ENCODE results near the gene FBXO21. TPM values are rescaled to one million over a fixed set of nuclear protein-coding genes. Genes with fewer than 3 reads are reported as not detected.

Gene FBXO21
- total and polyA plus RNA-seq, 2 experiments from 2014 or later = 46.3 to 84.2 TPM

DNA sequence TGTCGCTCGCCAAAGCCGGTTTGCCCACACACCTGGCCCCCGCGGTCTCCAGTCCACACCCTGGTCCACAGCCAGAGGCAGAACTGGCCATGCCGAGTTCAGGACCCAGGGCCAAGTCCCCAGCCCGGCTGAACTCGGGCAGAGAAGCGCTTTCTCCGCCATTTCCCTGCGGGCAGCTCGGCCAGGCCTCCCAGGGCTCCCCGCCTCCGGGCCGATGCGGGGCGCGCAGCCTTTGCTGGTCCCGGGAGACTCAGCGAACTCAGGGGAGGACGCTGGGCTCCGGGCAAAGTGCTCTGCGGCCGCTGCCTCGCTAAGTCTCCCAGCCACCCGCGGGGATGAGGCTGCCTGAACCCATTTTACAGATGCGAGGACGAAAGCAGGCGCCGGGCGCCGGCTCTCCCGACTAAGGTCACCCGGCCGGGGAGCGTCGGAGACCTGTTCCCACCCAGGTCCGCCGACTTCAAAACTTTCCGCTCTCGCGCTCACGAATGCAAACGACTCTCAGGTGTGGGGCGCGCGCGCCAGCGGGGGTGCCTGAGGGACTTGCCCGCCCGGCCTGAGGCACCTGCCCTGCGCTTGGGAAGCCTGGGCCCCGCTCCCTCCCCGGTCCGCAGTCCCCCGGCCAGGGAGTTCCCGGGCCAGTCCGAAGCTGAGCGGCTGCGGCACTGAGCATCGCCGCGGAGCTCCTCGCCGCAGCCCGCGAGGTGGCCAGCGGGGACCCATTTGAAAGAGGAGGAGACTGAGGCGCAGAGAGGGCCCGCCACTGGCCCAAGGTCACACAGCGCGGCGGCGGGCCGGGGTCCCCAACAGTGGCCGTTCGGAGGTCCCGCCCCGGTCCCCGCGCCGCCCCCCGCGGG is 91.7 kb downstream of the FBXO21 start (continued):
- TF ChIP-seq EZH2 (IDR thresholded peaks at IDR 0.05; ENCODE audit: low read depth, unreplicated experiment) = no peak
- TF ChIP-seq EZH2phosphoT487 (IDR thresholded peaks at IDR 0.05; ENCODE audit: unreplicated experiment) = no peak
- TF ChIP-seq REST (IDR thresholded peaks at IDR 0.05; ENCODE audit: unreplicated experiment) = no peak
- no peak for TF ChIP-seq POLR2AphosphoS5 (IDR thresholded peaks at IDR 0.05; ENCODE audit: low read depth)
- no peak for TF ChIP-seq JUNB (IDR thresholded peaks at IDR 0.05; ENCODE audit: unreplicated experiment)
- TF ChIP-seq NANOG (IDR thresholded peaks at IDR 0.05; ENCODE audit: borderline replicate concordance) = no peak

- no peaks in the 10 kb centered on the region for H3K79me2 ChIP-seq (replicated peaks; ENCODE audit: insufficient read depth)
- H3K4me3 Mint-ChIP-seq = peak overlapping the region; percentile 70
- H3K4me3 ChIP-seq = peak overlapping the region; percentile 80
- no peaks in the 10 kb centered on the region for H3K9me3 Mint-ChIP-seq
- no peak overlapping the region for H3K27ac Mint-ChIP-seq
- peak overlapping the region; percentile 88 for H3K4me2 ChIP-seq
- peak overlapping the region; percentile 97 for H2AFZ ChIP-seq
- no peak for DNase-seq (ENCODE audit: low spot score)
- no peaks in the 10 kb centered on the region; the same call in 1 of the 2 replicates for H3K4me1 ChIP-seq (ENCODE audit: insufficient read depth)
- 0 out of 2 replicates have a peak, but pooled peaks cover 2% of the 10 kb centered on the region for H3F3A ChIP-seq (replicated peaks; ENCODE audit: low read depth)
- H3K36me3 Mint-ChIP-seq (ENCODE audit: low read depth) = peaks cover 2% of the 10 kb centered on the region; the same call in 1 of the 3 replicates
- H3K9me2 ChIP-seq (ENCODE audit: insufficient read depth) = no peaks in the 10 kb centered on the region
- H3K4me1 Mint-ChIP-seq = peaks cover 12% of the 10 kb centered on the region
- no peak overlapping the region for H3K27ac ChIP-seq (ENCODE audit: low read depth)
- H3K27me3 Mint-ChIP-seq (ENCODE audit: insufficient read depth, low read depth, poor library complexity) = peaks cover 30% of the 10 kb centered on the region
- no peaks in the 10 kb centered on the region; the same call in 1 of the 2 replicates for H4K20me1 ChIP-seq (replicated peaks; ENCODE audit: insufficient read depth)
- ATAC-seq = no peak
- peaks cover 28% of the 10 kb centered on the region for H3K27me3 ChIP-seq (ENCODE audit: insufficient read depth)
- no peaks in the 10 kb centered on the region for H3K36me3 ChIP-seq (ENCODE audit: insufficient read depth)
- TF ChIP-seq, protein P1, sequence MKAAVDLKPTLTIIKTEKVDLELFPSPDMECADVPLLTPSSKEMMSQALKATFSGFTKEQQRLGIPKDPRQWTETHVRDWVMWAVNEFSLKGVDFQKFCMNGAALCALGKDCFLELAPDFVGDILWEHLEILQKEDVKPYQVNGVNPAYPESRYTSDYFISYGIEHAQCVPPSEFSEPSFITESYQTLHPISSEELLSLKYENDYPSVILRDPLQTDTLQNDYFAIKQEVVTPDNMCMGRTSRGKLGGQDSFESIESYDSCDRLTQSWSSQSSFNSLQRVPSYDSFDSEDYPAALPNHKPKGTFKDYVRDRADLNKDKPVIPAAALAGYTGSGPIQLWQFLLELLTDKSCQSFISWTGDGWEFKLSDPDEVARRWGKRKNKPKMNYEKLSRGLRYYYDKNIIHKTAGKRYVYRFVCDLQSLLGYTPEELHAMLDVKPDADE (IDR thresholded peaks at IDR 0.05) = no peak
- TF ChIP-seq, protein P2, sequence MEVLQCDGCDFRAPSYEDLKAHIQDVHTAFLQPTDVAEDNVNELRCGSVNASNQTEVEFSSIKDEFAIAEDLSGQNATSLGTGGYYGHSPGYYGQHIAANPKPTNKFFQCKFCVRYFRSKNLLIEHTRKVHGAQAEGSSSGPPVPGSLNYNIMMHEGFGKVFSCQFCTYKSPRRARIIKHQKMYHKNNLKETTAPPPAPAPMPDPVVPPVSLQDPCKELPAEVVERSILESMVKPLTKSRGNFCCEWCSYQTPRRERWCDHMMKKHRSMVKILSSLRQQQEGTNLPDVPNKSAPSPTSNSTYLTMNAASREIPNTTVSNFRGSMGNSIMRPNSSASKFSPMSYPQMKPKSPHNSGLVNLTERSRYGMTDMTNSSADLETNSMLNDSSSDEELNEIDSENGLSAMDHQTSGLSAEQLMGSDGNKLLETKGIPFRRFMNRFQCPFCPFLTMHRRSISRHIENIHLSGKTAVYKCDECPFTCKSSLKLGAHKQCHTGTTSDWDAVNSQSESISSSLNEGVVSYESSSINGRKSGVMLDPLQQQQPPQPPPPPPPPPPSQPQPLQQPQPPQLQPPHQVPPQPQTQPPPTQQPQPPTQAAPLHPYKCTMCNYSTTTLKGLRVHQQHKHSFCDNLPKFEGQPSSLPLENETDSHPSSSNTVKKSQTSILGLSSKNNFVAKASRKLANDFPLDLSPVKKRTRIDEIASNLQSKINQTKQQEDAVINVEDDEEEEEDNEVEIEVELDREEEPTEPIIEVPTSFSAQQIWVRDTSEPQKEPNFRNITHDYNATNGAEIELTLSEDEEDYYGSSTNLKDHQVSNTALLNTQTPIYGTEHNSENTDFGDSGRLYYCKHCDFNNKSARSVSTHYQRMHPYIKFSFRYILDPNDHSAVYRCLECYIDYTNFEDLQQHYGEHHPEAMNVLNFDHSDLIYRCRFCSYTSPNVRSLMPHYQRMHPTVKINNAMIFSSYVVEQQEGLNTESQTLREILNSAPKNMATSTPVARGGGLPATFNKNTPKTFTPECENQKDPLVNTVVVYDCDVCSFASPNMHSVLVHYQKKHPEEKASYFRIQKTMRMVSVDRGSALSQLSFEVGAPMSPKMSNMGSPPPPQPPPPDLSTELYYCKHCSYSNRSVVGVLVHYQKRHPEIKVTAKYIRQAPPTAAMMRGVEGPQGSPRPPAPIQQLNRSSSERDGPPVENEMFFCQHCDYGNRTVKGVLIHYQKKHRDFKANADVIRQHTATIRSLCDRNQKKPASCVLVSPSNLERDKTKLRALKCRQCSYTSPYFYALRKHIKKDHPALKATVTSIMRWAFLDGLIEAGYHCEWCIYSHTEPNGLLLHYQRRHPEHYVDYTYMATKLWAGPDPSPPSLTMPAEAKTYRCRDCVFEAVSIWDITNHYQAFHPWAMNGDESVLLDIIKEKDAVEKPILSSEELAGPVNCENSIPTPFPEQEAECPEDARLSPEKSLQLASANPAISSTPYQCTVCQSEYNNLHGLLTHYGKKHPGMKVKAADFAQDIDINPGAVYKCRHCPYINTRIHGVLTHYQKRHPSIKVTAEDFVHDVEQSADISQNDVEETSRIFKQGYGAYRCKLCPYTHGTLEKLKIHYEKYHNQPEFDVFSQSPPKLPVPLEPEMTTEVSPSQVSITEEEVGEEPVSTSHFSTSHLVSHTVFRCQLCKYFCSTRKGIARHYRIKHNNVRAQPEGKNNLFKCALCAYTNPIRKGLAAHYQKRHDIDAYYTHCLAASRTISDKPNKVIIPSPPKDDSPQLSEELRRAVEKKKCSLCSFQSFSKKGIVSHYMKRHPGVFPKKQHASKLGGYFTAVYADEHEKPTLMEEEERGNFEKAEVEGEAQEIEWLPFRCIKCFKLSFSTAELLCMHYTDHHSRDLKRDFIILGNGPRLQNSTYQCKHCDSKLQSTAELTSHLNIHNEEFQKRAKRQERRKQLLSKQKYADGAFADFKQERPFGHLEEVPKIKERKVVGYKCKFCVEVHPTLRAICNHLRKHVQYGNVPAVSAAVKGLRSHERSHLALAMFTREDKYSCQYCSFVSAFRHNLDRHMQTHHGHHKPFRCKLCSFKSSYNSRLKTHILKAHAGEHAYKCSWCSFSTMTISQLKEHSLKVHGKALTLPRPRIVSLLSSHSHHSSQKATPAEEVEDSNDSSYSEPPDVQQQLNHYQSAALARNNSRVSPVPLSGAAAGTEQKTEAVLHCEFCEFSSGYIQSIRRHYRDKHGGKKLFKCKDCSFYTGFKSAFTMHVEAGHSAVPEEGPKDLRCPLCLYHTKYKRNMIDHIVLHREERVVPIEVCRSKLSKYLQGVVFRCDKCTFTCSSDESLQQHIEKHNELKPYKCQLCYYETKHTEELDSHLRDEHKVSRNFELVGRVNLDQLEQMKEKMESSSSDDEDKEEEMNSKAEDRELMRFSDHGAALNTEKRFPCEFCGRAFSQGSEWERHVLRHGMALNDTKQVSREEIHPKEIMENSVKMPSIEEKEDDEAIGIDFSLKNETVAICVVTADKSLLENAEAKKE (CRISPR knock-in tag; IDR thresholded peaks at IDR 0.05) = no peak
- TF ChIP-seq NANOG (IDR thresholded peaks at IDR 0.05; ENCODE audit: borderline replicate concordance) (no peak), EZH2phosphoT487 (IDR thresholded peaks at IDR 0.05; ENCODE audit: unreplicated experiment) (no peak), STAT1 (IDR thresholded peaks at IDR 0.05; ENCODE audit: unreplicated experiment) (no peak), JUNB (IDR thresholded peaks at IDR 0.05; ENCODE audit: unreplicated experiment) (no peak), EZH2 (IDR thresholded peaks at IDR 0.05; ENCODE audit: low read depth, unreplicated experiment) (no peak), ZNF114 (CRISPR knock-in tag; IDR thresholded peaks at IDR 0.05) (no peak)
- TF ChIP-seq, protein P3, sequence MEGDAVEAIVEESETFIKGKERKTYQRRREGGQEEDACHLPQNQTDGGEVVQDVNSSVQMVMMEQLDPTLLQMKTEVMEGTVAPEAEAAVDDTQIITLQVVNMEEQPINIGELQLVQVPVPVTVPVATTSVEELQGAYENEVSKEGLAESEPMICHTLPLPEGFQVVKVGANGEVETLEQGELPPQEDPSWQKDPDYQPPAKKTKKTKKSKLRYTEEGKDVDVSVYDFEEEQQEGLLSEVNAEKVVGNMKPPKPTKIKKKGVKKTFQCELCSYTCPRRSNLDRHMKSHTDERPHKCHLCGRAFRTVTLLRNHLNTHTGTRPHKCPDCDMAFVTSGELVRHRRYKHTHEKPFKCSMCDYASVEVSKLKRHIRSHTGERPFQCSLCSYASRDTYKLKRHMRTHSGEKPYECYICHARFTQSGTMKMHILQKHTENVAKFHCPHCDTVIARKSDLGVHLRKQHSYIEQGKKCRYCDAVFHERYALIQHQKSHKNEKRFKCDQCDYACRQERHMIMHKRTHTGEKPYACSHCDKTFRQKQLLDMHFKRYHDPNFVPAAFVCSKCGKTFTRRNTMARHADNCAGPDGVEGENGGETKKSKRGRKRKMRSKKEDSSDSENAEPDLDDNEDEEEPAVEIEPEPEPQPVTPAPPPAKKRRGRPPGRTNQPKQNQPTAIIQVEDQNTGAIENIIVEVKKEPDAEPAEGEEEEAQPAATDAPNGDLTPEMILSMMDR (conservative IDR thresholded peaks at IDR 0.05; ENCODE audit: low read depth in 2 of 2) = no peak
Observed at GRCh38 chr12:117098024-117098360, 92.3 kb downstream of the FBXO21 start.
